GM21717 (cell line): ENCODE measurements around the gene LDB2.
"Not testable (repeated sequence)": the region's sequence is repeated elsewhere in the genome, so short reads cannot be mapped to it uniquely, and the experiment has no call there.

ENCODE experiments used
- ATAC-seq: cut with Tn5 transposase; IDR thresholded peaks from one replicate; pipeline ENCODE4 v1.9.1; 2021; ENCODE audit warnings: mild to moderate bottlenecking, moderate library complexity; ENCODE audit not compliant: unreplicated experiment

LDB2 gene

GRCh38 chr4:16579866-16580265 is 318.6 kb downstream of the LDB2 start:
- no peak for ATAC-seq

GRCh38 chr4:16577177-16577576 is 321.3 kb downstream of the LDB2 start:
- no peak for ATAC-seq

GRCh38 chr4:16574981-16575380 is 323.5 kb downstream of the LDB2 start:
- ATAC-seq: no peak

- ATAC-seq: no peak
Measured at GRCh38 chr4:16573739-16574138, 324.7 kb downstream of the LDB2 start.

- ATAC-seq: no peak
Measured at GRCh38 chr4:16573206-16573605, 325.2 kb downstream of the LDB2 start.

- no peak for ATAC-seq
Measured at GRCh38 chr4:16572631-16573030, 325.8 kb downstream of the LDB2 start.

GRCh38 chr4:16572161-16572560 is 326.3 kb downstream of the LDB2 start:
- no peak for ATAC-seq

- ATAC-seq: no peak
Measured at GRCh38 chr4:16569790-16570189, 328.7 kb downstream of the LDB2 start.

GRCh38 chr4:16557316-16557715 is 341.1 kb downstream of the LDB2 start:
- not testable (repeated sequence) for ATAC-seq

- no peak for ATAC-seq
Measured at GRCh38 chr4:16555156-16555555, 343.3 kb downstream of the LDB2 start.

GRCh38 chr4:16550531-16550930 is 347.9 kb downstream of the LDB2 start:
- ATAC-seq: no peak

- no peak for ATAC-seq
Measured at GRCh38 chr4:16545656-16546055, 352.8 kb downstream of the LDB2 start.

GRCh38 chr4:16544869-16545268 is 353.6 kb downstream of the LDB2 start:
- ATAC-seq: no peak

GRCh38 chr4:16544251-16544721 is 354.2 kb downstream of the LDB2 start:
- ATAC-seq: no peak

- no peak for ATAC-seq
Measured at GRCh38 chr4:16537926-16538325, 360.5 kb downstream of the LDB2 start.

- no peak for ATAC-seq
Measured at GRCh38 chr4:16532240-16532970, 366.0 kb downstream of the LDB2 start.

GRCh38 chr4:16530688-16531635 is 367.5 kb downstream of the LDB2 start:
- ATAC-seq: no peak

GRCh38 chr4:16524911-16525554 is 373.4 kb downstream of the LDB2 start:
- no peak for ATAC-seq

- ATAC-seq: no peak
Measured at GRCh38 chr4:16524406-16524805, 374.0 kb downstream of the LDB2 start.

- not testable (repeated sequence) for ATAC-seq
Measured at GRCh38 chr4:16523526-16523925, 374.9 kb downstream of the LDB2 start.

GRCh38 chr4:16521156-16521915 is 377.1 kb downstream of the LDB2 start:
- no peak for ATAC-seq
